Heart left ventricle (tissue), 13 donors: ENCODE data around the gene PCSK2.

Source experiments
- POLR2A ChIP-seq, 2 donors: fragments of 450-650 bp; IDR thresholded peaks; one replicate each; pipeline ENCODE4 v1.6.1; 2017; ENCODE audit warnings: antibody characterized with exemption in 2 of 2, mild to moderate bottlenecking in 2 of 2, moderate library complexity in 2 of 2
- TF ChIP-seq, protein P1 (sequence below), 12 donors: fragments of 200-600 bp; sonication (generic) in 4 of 12; IDR thresholded peaks; one replicate each; pipeline versions ENCODE4 v1.5.0 to v1.8.0; 2018 to 2022; ENCODE audit warnings: antibody characterized with exemption in 12 of 12, mild to moderate bottlenecking in 5 of 12
- donor health status: ischemic (EF 13 %, LVEDD 7.1; RV severe dilation, severe dysfunction).
- donor health status: DM: no; HTN: yes; CAD: no.
- donor health status: DM: no; HTN: no; CAD: no.
- donor health status: ischemic (EF 25% LVEDD 6.9; RV normal size, moderate dysfunction).
- donor health status: ischemic (EF 25% LVEDD 5.7; RV mildly dilated, moderate dysfunction).
- donor health status: ischemic (EF 35%, LVEDD 5.7; RV mildly dilated, moderate dysfunction).
- donor health status: nonischemic (EF 11% LVEDD 7.7; RV severe dilation, severe dysfunction).
- donor health status: DM: yes; HTN: yes; CAD: no.
- donor health status: PGD.
- donor health status: ischemic (EF 29% LVEDD 5.4; RV normal size, mild dysfunction).
- donor health status: nonischemic (EF 23%, LVEDD 6.1; RV moderate dilation, normal function).

DNA sequence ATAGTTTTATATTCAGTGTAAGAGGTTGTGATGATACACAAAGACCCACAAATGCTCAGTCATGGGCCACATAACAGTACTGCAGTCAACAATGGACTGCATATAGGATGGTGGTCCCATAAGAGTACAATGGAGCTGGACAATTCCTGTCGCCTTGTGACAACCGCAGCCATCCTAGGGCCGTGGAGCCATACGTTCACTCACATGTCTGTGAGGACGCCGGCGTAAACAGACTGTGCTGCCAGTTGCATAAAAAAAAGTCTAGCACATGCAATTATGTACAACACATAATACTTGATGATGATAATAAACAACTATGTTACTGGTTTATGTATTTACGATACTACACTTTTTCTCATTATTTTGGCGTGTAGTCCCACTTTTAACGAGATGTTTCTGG, 273.4 kb downstream of the PCSK2 start:
- TF ChIP-seq POLR2A (IDR thresholded peaks at IDR 0.05) = no peak
- TF ChIP-seq, protein P1, sequence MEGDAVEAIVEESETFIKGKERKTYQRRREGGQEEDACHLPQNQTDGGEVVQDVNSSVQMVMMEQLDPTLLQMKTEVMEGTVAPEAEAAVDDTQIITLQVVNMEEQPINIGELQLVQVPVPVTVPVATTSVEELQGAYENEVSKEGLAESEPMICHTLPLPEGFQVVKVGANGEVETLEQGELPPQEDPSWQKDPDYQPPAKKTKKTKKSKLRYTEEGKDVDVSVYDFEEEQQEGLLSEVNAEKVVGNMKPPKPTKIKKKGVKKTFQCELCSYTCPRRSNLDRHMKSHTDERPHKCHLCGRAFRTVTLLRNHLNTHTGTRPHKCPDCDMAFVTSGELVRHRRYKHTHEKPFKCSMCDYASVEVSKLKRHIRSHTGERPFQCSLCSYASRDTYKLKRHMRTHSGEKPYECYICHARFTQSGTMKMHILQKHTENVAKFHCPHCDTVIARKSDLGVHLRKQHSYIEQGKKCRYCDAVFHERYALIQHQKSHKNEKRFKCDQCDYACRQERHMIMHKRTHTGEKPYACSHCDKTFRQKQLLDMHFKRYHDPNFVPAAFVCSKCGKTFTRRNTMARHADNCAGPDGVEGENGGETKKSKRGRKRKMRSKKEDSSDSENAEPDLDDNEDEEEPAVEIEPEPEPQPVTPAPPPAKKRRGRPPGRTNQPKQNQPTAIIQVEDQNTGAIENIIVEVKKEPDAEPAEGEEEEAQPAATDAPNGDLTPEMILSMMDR (IDR thresholded peaks at IDR 0.05) = no peak
